Muscle layer of duodenum (tissue), 2 donors: Measurements from ENCODE around the gene PRKCA.

Experiments used
- H3K27ac ChIP-seq: one replicate; pipeline ENCODE4 v1.7.0; 2013; ENCODE audit warnings: mild to moderate bottlenecking, low read length
- H3K27me3 ChIP-seq: one replicate; pipeline ENCODE4 v1.7.0; 2013; ENCODE audit warnings: low read depth, mild to moderate bottlenecking, control low read depth, low read length
- H3K36me3 ChIP-seq, 2 donors: one replicate each; pipeline ENCODE4 v1.7.0; 2013; ENCODE audit warnings: low read length in 2 of 2, control low read depth in 1 of 2, mild to moderate bottlenecking in 1 of 2; ENCODE audit not compliant: insufficient read depth in 2 of 2, control insufficient read depth in 1 of 2
- H3K4me1 ChIP-seq, 2 donors: one replicate each; pipeline ENCODE4 v1.7.0; 2013; ENCODE audit warnings: low read length in 2 of 2, mild to moderate bottlenecking in 2 of 2, control low read depth in 1 of 2, moderate library complexity in 1 of 2; ENCODE audit not compliant: insufficient read depth in 2 of 2, control insufficient read depth in 1 of 2
- H3K4me3 ChIP-seq, 2 donors: one replicate each; pipeline ENCODE4 v1.7.0; 2013; ENCODE audit warnings: low read length in 2 of 2, low read depth in 1 of 2, mild to moderate bottlenecking in 1 of 2
- H3K9me3 ChIP-seq, 2 donors: one replicate each; pipeline ENCODE4 v1.7.0; 2013; ENCODE audit warnings: low read length in 2 of 2, control low read depth in 1 of 2, mild to moderate bottlenecking in 1 of 2; ENCODE audit not compliant: control insufficient read depth in 1 of 2
- donor health status: healthy.

The PRKCA gene

GRCh38 chr17:66847704-66848103 lies 545.3 kb downstream of the PRKCA start:
- no peak overlapping the region for H3K27ac ChIP-seq
- H3K9me3 ChIP-seq: peaks cover 0 to 4% of the 10 kb centered on the region in 2 donors
- no peaks in the 10 kb centered on the region for H3K36me3 ChIP-seq
- H3K4me3 ChIP-seq: no peak overlapping the region
- H3K4me1 ChIP-seq: no peaks in the 10 kb centered on the region
- H3K27me3 ChIP-seq: no peaks in the 10 kb centered on the region

DNA sequence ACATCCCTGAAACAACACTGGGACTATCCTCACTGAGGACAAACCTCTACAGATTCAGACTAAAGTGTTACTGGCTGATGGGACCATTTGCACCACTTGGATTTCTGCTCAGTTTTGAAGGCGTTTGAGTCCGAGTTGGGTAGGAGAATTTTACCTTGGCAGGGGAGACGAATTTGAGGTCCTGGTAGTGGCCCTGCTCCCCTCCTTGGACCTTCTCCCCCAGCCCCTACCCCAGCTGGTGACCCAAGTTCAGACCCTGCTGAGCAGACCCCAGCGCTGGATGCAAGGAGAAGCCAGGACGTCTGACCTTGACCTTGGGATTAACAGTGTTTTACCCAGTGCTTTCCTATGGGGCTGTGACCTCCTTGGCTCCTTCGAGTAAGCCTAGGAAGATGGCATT lies 546.1 kb downstream of the PRKCA start:
- H3K36me3 ChIP-seq: no peaks in the 10 kb centered on the region
- peaks cover 0 to 4% of the 10 kb centered on the region in 2 donors for H3K9me3 ChIP-seq
- H3K4me3 ChIP-seq: no peak overlapping the region
- no peaks in the 10 kb centered on the region for H3K27me3 ChIP-seq
- H3K4me1 ChIP-seq: no peaks in the 10 kb centered on the region
- H3K27ac ChIP-seq: no peak overlapping the region

DNA sequence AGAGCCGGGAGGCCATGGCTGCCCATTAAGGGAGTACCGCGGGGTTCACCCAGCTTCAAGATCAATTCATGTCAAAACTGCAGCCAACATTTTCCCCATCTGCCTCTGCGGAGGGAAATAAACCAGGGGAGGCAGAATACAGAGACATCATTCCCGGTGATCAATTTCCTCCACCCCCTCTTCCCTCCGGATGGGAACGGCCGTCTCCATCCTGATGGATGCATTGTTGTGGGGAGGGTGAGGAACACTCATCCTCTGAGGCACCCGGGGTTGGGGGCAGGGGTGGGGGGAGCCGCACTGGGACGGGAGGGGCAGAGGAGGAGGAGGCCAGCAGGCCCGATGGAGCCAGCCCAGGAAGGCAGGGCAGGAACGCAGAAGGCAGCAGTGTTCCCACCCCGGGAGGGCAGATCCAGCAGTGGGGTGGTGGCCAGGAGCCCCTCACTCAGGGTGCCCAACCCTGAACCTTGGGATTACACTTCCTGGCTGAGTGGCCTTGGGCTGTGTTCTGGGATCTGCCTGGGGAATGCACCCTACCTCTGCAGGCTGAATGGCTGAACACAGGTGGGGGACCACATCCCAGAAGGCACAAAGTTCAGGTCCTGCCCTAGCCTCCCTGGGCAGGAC lies 546.7 kb downstream of the PRKCA start:
- Histone ChIP-seq H3K9me3 (peaks cover 0 to 4% of the 10 kb centered on the region in 2 donors), H3K27ac (no peak overlapping the region), H3K27me3 (no peaks in the 10 kb centered on the region), H3K36me3 (no peaks in the 10 kb centered on the region), H3K4me3 (no peak overlapping the region), H3K4me1 (no peaks in the 10 kb centered on the region)

DNA sequence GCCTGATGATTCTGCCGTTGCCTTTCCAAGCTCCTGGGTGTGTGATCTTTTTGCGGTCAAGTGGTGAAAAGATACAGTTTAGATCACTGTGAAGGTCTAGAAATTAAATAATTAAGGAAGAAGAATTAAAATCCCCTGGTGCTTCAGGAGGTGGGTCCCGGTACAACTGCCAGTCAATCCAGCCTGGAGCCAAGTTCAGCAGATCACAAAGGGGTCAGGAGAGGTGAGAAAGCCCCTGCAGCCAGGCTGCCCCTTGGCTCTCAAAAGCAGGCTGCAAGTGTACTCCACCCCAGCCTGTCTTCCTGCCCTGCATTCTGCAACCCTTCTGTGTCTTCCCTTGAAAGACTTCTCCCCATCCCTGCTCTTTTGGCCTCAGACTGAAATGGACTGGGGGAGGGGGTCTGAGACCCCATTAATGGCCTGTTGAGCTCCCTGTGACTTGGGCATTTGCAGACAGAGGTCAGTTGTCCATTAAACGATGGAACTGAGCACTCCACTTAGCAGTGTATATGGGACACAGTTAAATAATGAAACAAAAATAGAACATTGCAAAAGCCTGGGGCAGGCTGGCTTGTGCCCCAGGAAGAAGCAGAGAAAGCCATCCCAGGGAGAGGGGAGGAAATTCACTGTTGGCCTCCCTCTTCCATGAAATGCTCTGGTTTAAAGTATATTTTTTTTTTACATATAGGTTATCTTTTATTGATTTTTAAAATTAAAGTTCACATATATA lies 547.6 kb downstream of the PRKCA start:
- Histone ChIP-seq H3K4me1 (no peaks in the 10 kb centered on the region), H3K9me3 (peaks cover 0 to 4% of the 10 kb centered on the region in 2 donors), H3K27me3 (no peaks in the 10 kb centered on the region), H3K36me3 (no peaks in the 10 kb centered on the region), H3K4me3 (no peak overlapping the region), H3K27ac (no peak overlapping the region)

- Histone ChIP-seq H3K27ac (no peak overlapping the region), H3K27me3 (no peaks in the 10 kb centered on the region), H3K36me3 (no peaks in the 10 kb centered on the region), H3K4me3 (no peak overlapping the region), H3K4me1 (no peaks in the 10 kb centered on the region), H3K9me3 (peaks cover 0 to 4% of the 10 kb centered on the region in 2 donors)
Measured at GRCh38 chr17:66850692-66851091, 548.3 kb downstream of the PRKCA start.

- Histone ChIP-seq H3K36me3 (no peaks in the 10 kb centered on the region), H3K27me3 (no peaks in the 10 kb centered on the region), H3K4me3 (no peak overlapping the region), H3K4me1 (no peaks in the 10 kb centered on the region), H3K9me3 (peaks cover 0 to 4% of the 10 kb centered on the region in 2 donors), H3K27ac (no peak overlapping the region)
Measured at GRCh38 chr17:66855204-66855603, 552.8 kb downstream of the PRKCA start.

DNA sequence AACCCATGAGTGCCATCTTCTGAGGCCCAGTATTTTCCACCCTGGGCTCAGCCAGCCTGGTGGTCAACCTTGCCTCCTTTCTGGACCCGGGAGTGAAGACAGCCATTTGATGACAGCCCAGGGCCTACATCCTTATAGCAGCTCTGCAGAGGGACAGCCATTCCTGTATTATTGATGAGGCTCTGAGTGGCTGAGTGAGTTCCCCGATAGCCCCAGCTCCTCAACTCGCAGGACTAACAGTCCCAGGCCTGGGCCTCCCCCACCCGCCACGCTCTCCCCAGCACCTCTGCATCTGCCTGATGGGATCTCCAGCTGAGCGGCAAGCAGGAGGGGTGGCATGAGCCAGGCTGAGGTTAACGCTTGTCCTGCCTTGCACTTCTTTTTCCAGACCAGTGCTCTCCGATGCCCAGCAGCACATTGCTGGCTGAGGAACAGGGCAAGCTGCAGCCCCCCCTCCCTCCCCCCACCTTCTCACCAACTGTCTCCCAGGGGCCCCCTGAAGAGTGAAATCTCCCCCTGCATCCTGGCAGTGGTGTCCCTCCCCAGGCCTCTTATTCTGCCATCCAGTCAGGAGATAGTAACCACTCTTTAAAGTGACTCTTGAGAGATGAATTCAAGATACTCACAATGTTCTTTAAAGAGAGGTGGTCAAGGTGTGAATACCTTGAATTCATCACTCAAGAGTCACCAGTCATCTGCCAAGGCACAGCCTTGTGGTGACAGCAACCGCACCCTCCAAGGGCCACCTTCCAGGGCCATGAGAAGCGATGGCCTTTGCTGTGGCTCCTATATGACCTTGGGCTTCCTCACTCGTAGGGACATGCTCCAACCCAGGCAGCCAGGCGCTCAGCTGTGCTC lies 556.0 kb downstream of the PRKCA start:
- Histone ChIP-seq H3K27me3 (no peaks in the 10 kb centered on the region), H3K4me3 (no peak overlapping the region), H3K27ac (no peak overlapping the region)

DNA sequence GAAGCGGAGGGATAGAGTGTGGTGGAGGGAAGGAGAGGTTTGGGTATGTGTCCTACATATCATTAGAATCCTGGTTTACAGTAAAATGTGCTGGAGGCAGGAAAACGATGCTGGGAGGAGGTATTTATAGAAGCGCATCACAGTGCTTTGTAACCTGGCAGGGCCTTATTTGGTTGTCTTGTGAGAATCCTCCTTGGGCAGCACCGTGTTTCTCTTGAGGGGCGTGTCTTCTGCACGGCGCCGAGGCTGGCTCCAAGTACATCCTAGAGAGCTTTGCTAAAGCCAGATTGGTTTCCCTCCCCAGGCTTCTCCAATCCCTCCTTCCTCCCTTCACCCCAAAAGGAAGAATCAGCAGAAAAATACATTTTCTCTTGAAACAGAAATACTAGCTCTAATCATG lies 556.9 kb downstream of the PRKCA start:
- Histone ChIP-seq H3K36me3 (no peaks in the 10 kb centered on the region), H3K27me3 (no peaks in the 10 kb centered on the region), H3K27ac (no peak overlapping the region), H3K4me3 (no peak overlapping the region), H3K4me1 (no peaks in the 10 kb centered on the region), H3K9me3 (no peaks in the 10 kb centered on the region)

More for the DNA sequence above, 556.0 kb downstream of the PRKCA start:
- Histone ChIP-seq H3K36me3 (no peaks in the 10 kb centered on the region), H3K4me1 (no peaks in the 10 kb centered on the region), H3K9me3 (no peaks in the 10 kb centered on the region)

DNA sequence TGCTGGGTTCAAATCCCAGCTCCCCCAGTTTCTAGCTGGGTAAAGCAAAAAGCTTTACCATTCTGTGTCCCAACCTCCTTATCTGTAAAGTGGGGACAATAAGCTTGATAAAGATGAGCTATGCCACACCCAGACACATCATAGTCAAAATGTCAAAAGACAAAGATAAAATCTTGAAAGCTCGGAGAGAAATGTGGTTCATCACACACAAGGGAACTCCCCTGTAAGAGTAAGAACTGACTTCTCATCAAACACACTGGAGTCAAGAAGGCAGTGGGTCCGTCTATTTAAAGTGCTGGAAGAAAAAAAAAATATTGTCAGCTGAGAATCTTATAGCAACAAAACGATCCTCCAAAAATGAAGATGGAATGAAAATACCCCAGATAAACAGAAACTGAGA lies 557.8 kb downstream of the PRKCA start:
- H3K4me3 ChIP-seq: no peak overlapping the region
- no peaks in the 10 kb centered on the region for H3K27me3 ChIP-seq
- no peaks in the 10 kb centered on the region for H3K9me3 ChIP-seq
- no peak overlapping the region for H3K27ac ChIP-seq
- no peaks in the 10 kb centered on the region for H3K4me1 ChIP-seq
- no peaks in the 10 kb centered on the region for H3K36me3 ChIP-seq
